ACC112 (cell line): ENCODE measurements around the gene PRPF38A.
"Not testable (repeated sequence)": the region's sequence is repeated elsewhere in the genome, so short reads cannot be mapped to it uniquely, and the experiment has no call there.

Source experiments
- H2AFZ ChIP-seq: fragments of 200-600 bp; sonication (generic); one replicate; pipeline ENCODE4 v1.6.0; 2017; ENCODE audit warnings: antibody characterized with exemption, low read length; ENCODE audit not compliant: unreplicated experiment
- H3K27ac ChIP-seq: fragments of 200-600 bp; sonication (generic); 2 replicates; pipeline ENCODE4 v1.5.1; 2014; ENCODE audit warnings: low read depth, mild to moderate bottlenecking, antibody characterized with exemption, low read length, moderate library complexity
- H3K27me3 ChIP-seq: fragments of 200-600 bp; sonication (generic); 2 replicates; pipeline ENCODE4 v1.6.1; 2014; ENCODE audit warnings: mild to moderate bottlenecking, antibody characterized with exemption, low read length, moderate library complexity, mixed read lengths; ENCODE audit not compliant: insufficient read depth
- H3K36me3 ChIP-seq: fragments of 200-600 bp; sonication (generic); 2 replicates; pipeline ENCODE4 v1.6.1; 2016; ENCODE audit warnings: mild to moderate bottlenecking, antibody characterized with exemption, low read length, moderate library complexity, mixed read lengths; ENCODE audit not compliant: insufficient read depth
- H3K4me1 ChIP-seq: fragments of 200-600 bp; sonication (generic); one replicate; pipeline ENCODE4 v1.6.1; 2016; ENCODE audit warnings: low read length, mixed read lengths; ENCODE audit not compliant: insufficient read depth, unreplicated experiment, control insufficient read depth
- H3K4me3 ChIP-seq: fragments of 200-600 bp; sonication (generic); 2 replicates; pipeline ENCODE4 v1.5.1; 2014; ENCODE audit warnings: mild to moderate bottlenecking, low read depth, low read length
- H3K79me2 ChIP-seq: fragments of 200-600 bp; sonication (generic); one replicate; pipeline ENCODE4 v1.6.0; 2016; ENCODE audit warnings: low read length; ENCODE audit not compliant: control insufficient read depth, unreplicated experiment, insufficient read depth

The PRPF38A gene

GRCh38 chr1:52365071-52365745 lies 39.2 kb upstream of the PRPF38A start:
- H3K27me3 ChIP-seq: no peaks in the 10 kb centered on the region
- H3K4me1 ChIP-seq: peaks cover 15% of the 10 kb centered on the region
- peak overlapping the region; percentile 88 for H3K27ac ChIP-seq
- H3K4me3 ChIP-seq: peak overlapping the region; percentile 90
- H3K79me2 ChIP-seq: peaks cover 27% of the 10 kb centered on the region
- H2AFZ ChIP-seq: peak overlapping the region; percentile 71
- peaks cover 9% of the 10 kb centered on the region; the same call in 1 of the 2 replicates for H3K36me3 ChIP-seq

- Histone ChIP-seq H3K36me3 (peaks cover 5% of the 10 kb centered on the region; the same call in 1 of the 2 replicates), H3K4me3 (peak within 1 kb of the TSS; percentile 90), H3K27ac (peak within 1 kb of the TSS; percentile 88), H2AFZ (peak within 1 kb of the TSS; percentile 71), H3K79me2 (peaks cover 27% of the 10 kb centered on the region), H3K4me1 (peaks cover 15% of the 10 kb centered on the region), H3K27me3 (no peaks in the 10 kb centered on the region)
Measured at GRCh38 chr1:52365746-52366516, 38.5 kb upstream of the PRPF38A start, which contains the start of gene CC2D1B. Gene CC2D1B, minus strand, starts transcription at chr1:52366205. Its CDS starts 1,585 bp downstream, at chr1:52364620.

GRCh38 chr1:52366517-52366827 lies 37.9 kb upstream of the PRPF38A start:
- Histone ChIP-seq H3K4me1 (peaks cover 15% of the 10 kb centered on the region), H3K27ac (no peak overlapping the region), H3K4me3 (peak overlapping the region; percentile 90), H3K79me2 (peaks cover 27% of the 10 kb centered on the region), H2AFZ (no peak overlapping the region), H3K36me3 (peaks cover 5% of the 10 kb centered on the region; the same call in 1 of the 2 replicates), H3K27me3 (no peaks in the 10 kb centered on the region)

- peaks cover 15% of the 10 kb centered on the region for H3K4me1 ChIP-seq
- no peak overlapping the region for H2AFZ ChIP-seq
- peaks cover 5% of the 10 kb centered on the region; the same call in 1 of the 2 replicates for H3K36me3 ChIP-seq
- H3K79me2 ChIP-seq: peaks cover 27% of the 10 kb centered on the region
- no peak overlapping the region for H3K27ac ChIP-seq
- no peak overlapping the region for H3K4me3 ChIP-seq
- H3K27me3 ChIP-seq: no peaks in the 10 kb centered on the region
Measured at GRCh38 chr1:52367272-52367671, 37.1 kb upstream of the PRPF38A start.

- peaks cover 19% of the 10 kb centered on the region for H3K79me2 ChIP-seq
- H3K27ac ChIP-seq: no peak overlapping the region
- peak overlapping the region; percentile 1 for H2AFZ ChIP-seq
- H3K36me3 ChIP-seq: peaks cover 14% of the 10 kb centered on the region; the same call in 1 of the 2 replicates
- no peaks in the 10 kb centered on the region for H3K27me3 ChIP-seq
- H3K4me3 ChIP-seq: peak overlapping the region; percentile 58
- peaks cover 15% of the 10 kb centered on the region for H3K4me1 ChIP-seq
Measured at GRCh38 chr1:52368383-52369172, 35.8 kb upstream of the PRPF38A start.

GRCh38 chr1:52369851-52370250 lies 34.6 kb upstream of the PRPF38A start:
- not testable (repeated sequence) for H3K4me3 ChIP-seq

GRCh38 chr1:52385376-52385775 lies 19.0 kb upstream of the PRPF38A start:
- Histone ChIP-seq H3K27me3 (no peaks in the 10 kb centered on the region), H3K79me2 (no peaks in the 10 kb centered on the region), H3K4me1 (no peaks in the 10 kb centered on the region), H3K36me3 (peaks cover 17% of the 10 kb centered on the region; the same call in 1 of the 2 replicates), H2AFZ (no peak overlapping the region), H3K27ac (no peak overlapping the region), H3K4me3 (no peak overlapping the region)

More at GRCh38 chr1:52369851-52370250, 34.6 kb upstream of the PRPF38A start:
- H3K27me3 ChIP-seq, H3K4me1 ChIP-seq, H3K27ac ChIP-seq, H2AFZ ChIP-seq, H3K79me2 ChIP-seq: not testable (repeated sequence)
- H3K36me3 ChIP-seq: peaks cover 12% of the 10 kb centered on the region; the same call in 1 of the 2 replicates

- Histone ChIP-seq H2AFZ (no peak overlapping the region), H3K79me2 (no peaks in the 10 kb centered on the region), H3K4me3 (no peak overlapping the region), H3K27ac (no peak overlapping the region), H3K4me1 (no peaks in the 10 kb centered on the region), H3K36me3 (peaks cover 17% of the 10 kb centered on the region; the same call in 1 of the 2 replicates), H3K27me3 (no peaks in the 10 kb centered on the region)
Measured at GRCh38 chr1:52386458-52386857, 17.9 kb upstream of the PRPF38A start.

GRCh38 chr1:52393174-52393573 lies 11.2 kb upstream of the PRPF38A start:
- Histone ChIP-seq H2AFZ (no peak overlapping the region), H3K27me3 (no peaks in the 10 kb centered on the region), H3K36me3 (peaks cover 18% of the 10 kb centered on the region), H3K27ac (no peak overlapping the region), H3K4me3 (no peak overlapping the region), H3K79me2 (no peaks in the 10 kb centered on the region), H3K4me1 (no peaks in the 10 kb centered on the region)

GRCh38 chr1:52399629-52400028 lies 4.8 kb upstream of the PRPF38A start:
- H3K4me1 ChIP-seq: peaks cover 11% of the 10 kb centered on the region
- H3K4me3 ChIP-seq: no peak overlapping the region
- no peak overlapping the region for H2AFZ ChIP-seq
- peaks cover 27% of the 10 kb centered on the region for H3K79me2 ChIP-seq
- H3K27me3 ChIP-seq: no peaks in the 10 kb centered on the region
- peaks cover 17% of the 10 kb centered on the region for H3K36me3 ChIP-seq
- no peak overlapping the region for H3K27ac ChIP-seq
